NCI-H774 (cell line): ENCODE data around the gene SORL1.

Source experiments
- DNase-seq: peaks from one replicate; lab custom pipeline; 2025; lab: John Stamatoyannopoulos, UW

Gene SORL1

GRCh38 chr11:121453589-121454299, 1.6 kb downstream of the SORL1 start:
- DNase-seq, result no peak

- DNase-seq, result no peak
Measured at GRCh38 chr11:121455115-121455514, 3.0 kb downstream of the SORL1 start.

- DNase-seq, result no peak
Measured at GRCh38 chr11:121456151-121456550, 4.0 kb downstream of the SORL1 start.

- DNase-seq, result no peak
Measured at GRCh38 chr11:121456816-121457431, 4.8 kb downstream of the SORL1 start.

- DNase-seq, result no peak
Measured at GRCh38 chr11:121458551-121458950, 6.4 kb downstream of the SORL1 start.

GRCh38 chr11:121459413-121460017, 7.4 kb downstream of the SORL1 start:
- no peak for DNase-seq

GRCh38 chr11:121460941-121461514, 8.9 kb downstream of the SORL1 start:
- peak; percentile 53 for DNase-seq

GRCh38 chr11:121461843-121462242, 9.7 kb downstream of the SORL1 start:
- no peak for DNase-seq

GRCh38 chr11:121463689-121464335, 11.7 kb downstream of the SORL1 start:
- DNase-seq, result no peak

GRCh38 chr11:121464352-121464946, 12.3 kb downstream of the SORL1 start:
- DNase-seq, result no peak

GRCh38 chr11:121465709-121466062, 13.6 kb downstream of the SORL1 start:
- DNase-seq, result no peak

- DNase-seq, result peak; percentile 66
Measured at GRCh38 chr11:121466063-121466794, 14.1 kb downstream of the SORL1 start.

- no peak for DNase-seq
Measured at GRCh38 chr11:121467471-121467870, 15.4 kb downstream of the SORL1 start.

- no peak for DNase-seq
Measured at GRCh38 chr11:121467965-121468364, 15.9 kb downstream of the SORL1 start.

- DNase-seq, result no peak
Measured at GRCh38 chr11:121469910-121470309, 17.8 kb downstream of the SORL1 start.

GRCh38 chr11:121471167-121471566, 19.1 kb downstream of the SORL1 start:
- no peak for DNase-seq

GRCh38 chr11:121472312-121472711, 20.2 kb downstream of the SORL1 start:
- DNase-seq, result no peak

GRCh38 chr11:121473064-121473777, 21.1 kb downstream of the SORL1 start:
- no peak for DNase-seq

- no peak for DNase-seq
Measured at GRCh38 chr11:121474680-121475079, 22.6 kb downstream of the SORL1 start.

- peak; percentile 73 for DNase-seq
Measured at GRCh38 chr11:121476379-121477032, 24.4 kb downstream of the SORL1 start.
